Fibroblast of the aortic adventitia (primary cell): ENCODE results near the gene RPL13A. TPM values are rescaled to one million over a fixed set of nuclear protein-coding genes. Genes with fewer than 3 reads are reported as not detected.

Source experiments
- DNase-seq: peaks from one replicate; pipeline ENCODE4 v3.0.0-alpha.2; 2010; ENCODE audit warnings: low read depth
- H3K4me3 ChIP-seq: 2 replicates; pipeline ENCODE4 v1.5.1; 2011; ENCODE audit warnings: low read depth, mild to moderate bottlenecking, control low read depth, low read length, moderate library complexity
- CTCF ChIP-seq: IDR thresholded peaks from 2 replicates; pipeline ENCODE4 v1.5.1; 2011; ENCODE audit warnings: mild to moderate bottlenecking, low read length, control low read depth, inconsistent platforms; ENCODE audit not compliant: insufficient read depth
- total RNA-seq: library from RNA; depleted of rRNA; stranded (reverse); fragments of >200 nt; gene quantifications from 2 replicates; pipeline ENCODE4 v1.2.3, GENCODE V29; 2012; ENCODE audit warnings: low replicate concordance

The RPL13A gene
- total RNA-seq, 1 donor: 2,642 TPM

- no peak for TF ChIP-seq CTCF
- H3K4me3 ChIP-seq: no peak overlapping the region
- no peak for DNase-seq
These were observed 39.0 kb upstream of the RPL13A start for GRCh38 chr19:49448432-49448786.

- H3K4me3 ChIP-seq: no peak overlapping the region
- DNase-seq: no peak
- TF ChIP-seq CTCF: no peak
These were observed 37.0 kb upstream of the RPL13A start for GRCh38 chr19:49450405-49450804.

GRCh38 chr19:49451430-49452181 lies 35.8 kb upstream of the RPL13A start, which contains the start of gene PIH1D1:
Gene PIH1D1, minus strand, starts transcription at chr19:49451814. Its CDS starts 240 bp downstream, at chr19:49451574.
- DNase-seq: peak; percentile 99
- H3K4me3 ChIP-seq: peak within 1 kb of the TSS; percentile 97
- TF ChIP-seq CTCF: peak; percentile 47

- TF ChIP-seq CTCF: no peak
- DNase-seq: peak; percentile 97
- H3K4me3 ChIP-seq: peak within 1 kb of the TSS; percentile 83
These were observed 34.2 kb upstream of the RPL13A start, which contains the start of gene ALDH16A1 for GRCh38 chr19:49453013-49453756. Gene ALDH16A1, plus strand, starts transcription at chr19:49453225. Its CDS starts 107 bp downstream, at chr19:49453332.

GRCh38 chr19:49453757-49454240 lies 33.6 kb upstream of the RPL13A start:
- peak overlapping the region; percentile 83 for H3K4me3 ChIP-seq
- no peak for DNase-seq
- no peak for TF ChIP-seq CTCF

- no peak for DNase-seq
- no peak for TF ChIP-seq CTCF
- H3K4me3 ChIP-seq: no peak overlapping the region
These were observed 31.6 kb upstream of the RPL13A start for GRCh38 chr19:49455773-49456172.
